ENCODE measurements around the gene NOD1. TPM values are rescaled to one million over a fixed set of nuclear protein-coding genes. Genes with fewer than 3 reads are reported as not detected.
"Not testable (repeated sequence)": the region's sequence is repeated elsewhere in the genome, so short reads cannot be mapped to it uniquely, and the experiment has no call there.

Gene NOD1
- total RNA-seq, 2 donors from 2014 or later: 16.2 to 47.0 TPM

DNA sequence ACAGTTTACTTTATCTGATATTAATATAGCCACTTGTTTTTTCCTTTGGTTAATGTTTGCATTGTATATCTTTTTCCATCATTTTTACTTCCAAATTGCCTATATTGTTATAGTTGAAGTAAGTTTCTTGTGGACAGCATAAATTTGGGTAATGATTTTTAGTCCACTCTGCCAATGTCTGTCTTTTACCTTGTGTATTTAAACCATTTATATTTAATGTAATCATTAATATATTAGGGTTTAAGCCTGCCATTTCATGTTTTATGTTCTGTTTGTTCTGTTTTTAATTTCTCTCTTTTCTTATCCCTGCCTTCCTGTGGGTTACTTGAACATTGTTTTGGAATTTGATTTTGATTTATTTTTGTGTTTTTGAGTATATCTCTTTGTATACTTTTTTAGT is 12.8 kb upstream of the NOD1 start:
- Histone ChIP-seq H3K27ac (no peak overlapping the region), H3K4me3 (no peak overlapping the region), H3K27me3 (replicated peaks; ENCODE audit: insufficient read depth) (no peaks in the 10 kb centered on the region), H3K4me1 (ENCODE audit: control insufficient read depth in 1 of 2, low read depth in 2 of 2) (no peaks in the 10 kb centered on the region), H3K36me3 (no peaks in the 10 kb centered on the region), H3K9me3 (no peaks in the 10 kb centered on the region)
- no peak for ATAC-seq (ENCODE audit: insufficient number of reproducible peaks, low FRiP score, low read depth)
- TF ChIP-seq, protein P1, sequence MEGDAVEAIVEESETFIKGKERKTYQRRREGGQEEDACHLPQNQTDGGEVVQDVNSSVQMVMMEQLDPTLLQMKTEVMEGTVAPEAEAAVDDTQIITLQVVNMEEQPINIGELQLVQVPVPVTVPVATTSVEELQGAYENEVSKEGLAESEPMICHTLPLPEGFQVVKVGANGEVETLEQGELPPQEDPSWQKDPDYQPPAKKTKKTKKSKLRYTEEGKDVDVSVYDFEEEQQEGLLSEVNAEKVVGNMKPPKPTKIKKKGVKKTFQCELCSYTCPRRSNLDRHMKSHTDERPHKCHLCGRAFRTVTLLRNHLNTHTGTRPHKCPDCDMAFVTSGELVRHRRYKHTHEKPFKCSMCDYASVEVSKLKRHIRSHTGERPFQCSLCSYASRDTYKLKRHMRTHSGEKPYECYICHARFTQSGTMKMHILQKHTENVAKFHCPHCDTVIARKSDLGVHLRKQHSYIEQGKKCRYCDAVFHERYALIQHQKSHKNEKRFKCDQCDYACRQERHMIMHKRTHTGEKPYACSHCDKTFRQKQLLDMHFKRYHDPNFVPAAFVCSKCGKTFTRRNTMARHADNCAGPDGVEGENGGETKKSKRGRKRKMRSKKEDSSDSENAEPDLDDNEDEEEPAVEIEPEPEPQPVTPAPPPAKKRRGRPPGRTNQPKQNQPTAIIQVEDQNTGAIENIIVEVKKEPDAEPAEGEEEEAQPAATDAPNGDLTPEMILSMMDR (IDR thresholded peaks at IDR 0.05): no peak
- DNase-seq (ENCODE audit: low spot score): no peak

- H3K9me3 ChIP-seq: no peaks in the 10 kb centered on the region
- H3K27me3 ChIP-seq (replicated peaks; ENCODE audit: insufficient read depth): no peaks in the 10 kb centered on the region
- no peak overlapping the region for H3K27ac ChIP-seq
- no peak for DNase-seq (ENCODE audit: low spot score)
- no peaks in the 10 kb centered on the region for H3K4me1 ChIP-seq (ENCODE audit: control insufficient read depth in 1 of 2, low read depth in 2 of 2)
- H3K4me3 ChIP-seq: no peak overlapping the region
- TF ChIP-seq, protein P1 (IDR thresholded peaks at IDR 0.05): no peak
- no peaks in the 10 kb centered on the region for H3K36me3 ChIP-seq
- no peak for ATAC-seq (ENCODE audit: insufficient number of reproducible peaks, low FRiP score, low read depth)
Measured at GRCh38 chr7:30487371-30487770, 8.8 kb upstream of the NOD1 start.

DNA sequence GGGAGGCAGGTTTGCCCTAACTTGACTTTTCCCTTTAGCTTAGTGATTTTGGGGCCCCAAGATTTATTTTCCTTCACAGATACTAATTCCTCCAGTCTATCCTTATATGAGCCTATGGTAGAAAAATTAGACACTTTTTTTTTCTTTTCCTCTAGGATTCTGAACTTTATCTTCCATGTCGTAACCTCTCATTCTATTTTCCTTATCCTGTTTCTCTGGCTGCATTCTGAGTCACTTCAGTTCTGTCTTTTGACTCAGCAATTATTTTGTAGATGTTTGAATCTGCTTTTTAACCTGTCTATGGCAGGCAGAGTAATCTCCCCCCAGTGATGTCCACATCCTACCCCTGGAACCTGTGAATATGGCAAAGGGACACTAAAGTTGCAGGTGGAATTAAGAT is 7.1 kb upstream of the NOD1 start:
- Histone ChIP-seq H3K27ac (no peak overlapping the region), H3K4me3 (no peak overlapping the region), H3K36me3 (no peaks in the 10 kb centered on the region), H3K9me3 (no peaks in the 10 kb centered on the region), H3K27me3 (replicated peaks; ENCODE audit: insufficient read depth) (no peaks in the 10 kb centered on the region), H3K4me1 (ENCODE audit: control insufficient read depth in 1 of 2, low read depth in 2 of 2) (no peaks in the 10 kb centered on the region)
- TF ChIP-seq, protein P1 (IDR thresholded peaks at IDR 0.05): no peak
- ATAC-seq (ENCODE audit: insufficient number of reproducible peaks, low FRiP score, low read depth): no peak
- DNase-seq (ENCODE audit: low spot score): no peak

DNA sequence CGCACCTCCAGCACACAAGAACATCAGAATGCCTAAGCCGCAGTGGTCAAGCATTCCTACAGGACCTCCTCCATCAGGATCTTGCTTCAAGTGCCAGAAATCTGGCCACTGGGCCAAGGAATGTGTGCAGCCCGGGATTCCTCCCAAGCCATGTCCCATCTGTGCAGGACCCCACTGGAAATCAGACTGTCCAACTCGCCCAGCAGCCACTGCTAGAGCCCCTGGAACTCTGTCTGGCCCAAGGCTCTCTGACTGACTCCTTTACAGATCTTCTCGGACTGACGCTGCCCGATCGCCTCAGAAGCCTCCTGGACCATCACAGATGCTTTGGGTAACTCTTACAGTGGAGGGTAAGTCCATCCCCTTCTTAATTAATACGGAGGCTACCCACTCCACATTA is 2.8 kb upstream of the NOD1 start:
- H3K27me3 ChIP-seq (replicated peaks; ENCODE audit: insufficient read depth); H3K27ac ChIP-seq; H3K36me3 ChIP-seq; DNase-seq (ENCODE audit: low spot score); ATAC-seq (ENCODE audit: insufficient number of reproducible peaks, low FRiP score, low read depth); H3K9me3 ChIP-seq; H3K4me3 ChIP-seq: not testable (repeated sequence)
- peaks cover 11 to 25% of the 10 kb centered on the region in 2 donors for H3K4me1 ChIP-seq (ENCODE audit: control insufficient read depth in 1 of 2, low read depth in 2 of 2)

- TF ChIP-seq, protein P1 (IDR thresholded peaks at IDR 0.05): no peak
- Histone ChIP-seq H3K4me3 (peak overlapping the region; percentile 81), H3K4me1 (ENCODE audit: control insufficient read depth in 1 of 2, low read depth in 2 of 2) (peaks cover 17 to 44% of the 10 kb centered on the region in 2 donors), H3K27me3 (replicated peaks; ENCODE audit: insufficient read depth) (no peaks in the 10 kb centered on the region), H3K9me3 (no peaks in the 10 kb centered on the region), H3K36me3 (no peaks in the 10 kb centered on the region), H3K27ac (peak overlapping the region; percentile 91 to 94)
- DNase-seq (ENCODE audit: low spot score): no peak
- ATAC-seq (ENCODE audit: insufficient number of reproducible peaks, low FRiP score, low read depth): no peak
Measured at GRCh38 chr7:30479202-30480120, 877 bp upstream of the NOD1 start.

Data from thoracic aorta (tissue), 2 donors.